GM12874 (cell line): Measurements from ENCODE around the gene ERGIC1.

Source experiments
- TF ChIP-seq, protein P1 (sequence below): IDR thresholded peaks from 2 replicates; pipeline ENCODE4 v1.5.1; 2011; ENCODE audit warnings: low read depth, mild to moderate bottlenecking, control low read depth, low read length, moderate library complexity; ENCODE audit not compliant: insufficient read depth

Gene ERGIC1

DNA sequence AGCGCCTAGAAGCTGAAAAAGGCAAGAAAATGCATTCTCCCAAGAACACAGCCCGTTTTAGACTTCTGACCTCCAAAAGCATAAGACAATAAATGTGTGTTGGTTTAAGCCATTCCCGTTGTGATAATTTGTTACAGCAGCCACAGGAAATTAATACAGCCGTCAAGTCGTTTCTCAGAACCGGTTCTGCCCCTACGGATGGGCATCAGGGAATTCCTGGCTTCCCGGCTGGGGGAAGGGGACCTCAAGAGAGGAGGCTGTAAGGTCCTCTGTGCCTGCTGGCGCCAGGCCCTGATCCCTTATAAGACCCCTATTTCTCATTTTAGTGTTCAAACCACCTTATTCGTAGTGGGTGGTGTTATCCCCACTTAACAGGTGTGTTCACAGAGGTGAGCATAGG, 74.6 kb downstream of the ERGIC1 start:
- TF ChIP-seq, protein P1, sequence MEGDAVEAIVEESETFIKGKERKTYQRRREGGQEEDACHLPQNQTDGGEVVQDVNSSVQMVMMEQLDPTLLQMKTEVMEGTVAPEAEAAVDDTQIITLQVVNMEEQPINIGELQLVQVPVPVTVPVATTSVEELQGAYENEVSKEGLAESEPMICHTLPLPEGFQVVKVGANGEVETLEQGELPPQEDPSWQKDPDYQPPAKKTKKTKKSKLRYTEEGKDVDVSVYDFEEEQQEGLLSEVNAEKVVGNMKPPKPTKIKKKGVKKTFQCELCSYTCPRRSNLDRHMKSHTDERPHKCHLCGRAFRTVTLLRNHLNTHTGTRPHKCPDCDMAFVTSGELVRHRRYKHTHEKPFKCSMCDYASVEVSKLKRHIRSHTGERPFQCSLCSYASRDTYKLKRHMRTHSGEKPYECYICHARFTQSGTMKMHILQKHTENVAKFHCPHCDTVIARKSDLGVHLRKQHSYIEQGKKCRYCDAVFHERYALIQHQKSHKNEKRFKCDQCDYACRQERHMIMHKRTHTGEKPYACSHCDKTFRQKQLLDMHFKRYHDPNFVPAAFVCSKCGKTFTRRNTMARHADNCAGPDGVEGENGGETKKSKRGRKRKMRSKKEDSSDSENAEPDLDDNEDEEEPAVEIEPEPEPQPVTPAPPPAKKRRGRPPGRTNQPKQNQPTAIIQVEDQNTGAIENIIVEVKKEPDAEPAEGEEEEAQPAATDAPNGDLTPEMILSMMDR: no peak

DNA sequence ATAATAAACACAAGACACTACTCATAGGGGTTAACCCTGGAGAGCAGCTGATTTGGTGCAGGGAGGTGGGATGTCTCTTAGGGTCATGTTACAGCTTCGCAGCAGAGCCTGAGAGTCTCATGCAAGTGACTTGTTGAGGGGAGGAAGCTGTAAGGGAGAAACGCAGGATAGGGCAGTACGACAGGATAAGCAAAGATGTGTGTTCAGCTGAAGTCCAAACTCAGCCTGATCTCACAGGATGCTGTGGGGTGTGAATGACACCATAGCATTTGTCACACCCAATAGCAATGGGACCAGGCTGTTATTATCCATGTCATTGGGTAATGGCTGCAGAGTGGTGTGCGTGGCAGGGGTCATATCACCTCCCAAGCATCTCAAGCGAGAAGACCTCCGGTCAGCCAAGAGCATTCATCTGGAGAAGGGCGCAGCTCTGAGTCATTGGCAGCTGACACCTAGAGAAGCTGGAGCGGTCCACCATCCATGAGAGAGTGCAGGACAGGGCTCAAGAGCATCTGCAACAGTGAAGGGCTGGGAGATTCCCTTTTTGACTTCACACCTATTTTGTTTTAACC, 76.0 kb downstream of the ERGIC1 start:
- TF ChIP-seq, protein P1: no peak

DNA sequence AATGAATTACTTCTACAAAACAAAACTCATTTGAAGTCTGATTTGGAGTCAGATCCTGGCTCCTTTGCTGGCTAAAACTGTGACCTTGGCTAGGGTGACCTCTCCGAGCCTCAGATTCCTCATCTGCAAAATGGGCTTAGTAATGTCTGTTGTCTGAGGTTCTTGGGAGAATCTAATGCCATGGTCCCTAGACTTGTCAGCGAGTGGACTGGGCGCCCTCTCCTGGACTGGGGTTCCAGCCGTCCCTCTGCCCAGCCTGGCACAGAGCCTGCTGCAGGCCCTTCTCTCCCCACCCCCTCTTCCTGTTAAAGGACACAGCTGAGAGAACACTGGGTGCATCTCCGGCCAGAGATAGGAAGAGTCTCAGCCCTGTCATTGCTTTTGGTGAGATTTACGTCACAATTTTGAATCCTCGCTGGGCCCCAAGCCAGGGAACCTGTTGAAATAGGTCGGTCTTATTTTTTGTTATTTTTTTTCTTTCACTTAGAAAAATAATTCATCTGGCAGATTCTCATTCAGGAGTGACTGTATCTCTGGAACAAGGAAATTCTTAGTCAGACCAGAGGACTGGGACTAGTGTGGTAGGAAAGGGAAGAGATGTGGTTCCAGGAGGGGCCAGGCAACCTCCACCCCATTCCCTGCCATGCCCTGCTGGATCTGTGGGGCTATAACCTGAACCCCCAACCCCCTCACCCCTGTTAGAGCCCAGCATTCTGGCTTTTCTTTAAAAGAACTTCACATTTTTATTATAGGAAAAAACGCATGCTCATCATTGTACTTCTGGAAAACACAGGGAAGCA, 77.0 kb downstream of the ERGIC1 start:
- TF ChIP-seq, protein P1: peak; percentile 48

DNA sequence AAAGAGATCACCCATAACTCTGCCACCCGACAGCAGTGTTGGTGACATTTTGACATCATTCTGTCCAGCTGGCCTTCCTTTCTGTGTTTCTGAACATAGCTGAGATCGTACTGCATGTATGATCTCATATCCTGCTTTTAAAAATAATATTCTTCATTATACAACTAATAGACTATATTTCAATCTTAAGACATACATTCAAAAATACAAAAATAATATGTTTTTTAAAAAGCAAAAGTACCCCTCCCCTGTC, 77.5 kb downstream of the ERGIC1 start:
- TF ChIP-seq, protein P1: no peak

DNA sequence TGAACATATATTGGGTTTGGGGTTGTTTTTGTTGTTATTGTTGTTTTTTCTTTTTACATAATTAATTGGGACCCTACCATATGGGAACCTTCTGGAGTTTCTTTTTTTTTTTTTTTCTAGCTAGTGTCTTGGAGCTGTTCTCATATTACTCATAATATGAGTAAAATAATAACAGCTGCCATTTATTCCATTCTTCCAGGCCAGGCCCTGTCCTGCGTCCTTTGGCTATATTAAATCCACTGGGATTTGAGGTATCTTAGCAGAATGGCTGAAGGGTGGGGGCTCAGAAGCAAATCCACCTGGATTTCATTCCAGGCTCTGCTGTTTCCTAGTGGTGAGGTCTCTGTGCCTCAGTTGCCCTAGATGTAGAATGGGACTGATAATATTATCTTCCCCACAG, 77.9 kb downstream of the ERGIC1 start:
- TF ChIP-seq, protein P1: no peak

DNA sequence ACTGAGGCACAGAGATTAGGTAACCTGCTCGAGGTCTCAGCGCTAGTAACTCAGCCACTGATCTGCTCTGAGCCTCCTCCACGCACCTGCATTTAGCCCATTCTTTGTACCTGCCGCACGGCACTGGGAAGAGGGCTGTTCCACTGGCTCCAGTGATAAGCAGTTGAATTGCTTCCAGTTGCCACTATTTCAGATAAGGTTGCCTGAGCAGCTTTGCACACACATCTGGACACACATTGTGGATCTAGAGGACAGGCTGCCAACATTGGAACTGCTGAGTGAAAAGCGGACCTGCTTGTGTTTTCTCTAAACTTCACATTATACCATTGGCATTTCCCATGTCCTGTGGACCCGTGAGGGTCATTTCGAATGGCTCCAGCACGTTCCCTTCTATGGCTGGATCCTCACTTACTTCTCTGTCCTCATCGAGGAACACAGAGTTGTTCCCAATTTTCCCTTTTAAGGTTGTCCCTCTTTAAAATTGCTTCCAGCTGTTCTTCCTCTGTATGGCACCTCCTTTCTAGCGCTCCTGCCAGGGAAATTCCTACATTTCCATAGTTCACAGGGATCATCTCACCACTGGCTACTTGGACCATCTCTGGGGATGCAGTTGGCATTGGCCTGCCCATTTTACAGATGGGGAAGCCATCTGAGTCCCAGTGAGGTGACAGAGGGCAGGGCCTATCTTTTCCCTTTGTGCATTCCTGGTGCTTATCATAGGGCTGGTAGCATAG, 79.2 kb downstream of the ERGIC1 start:
- TF ChIP-seq, protein P1: no peak

DNA sequence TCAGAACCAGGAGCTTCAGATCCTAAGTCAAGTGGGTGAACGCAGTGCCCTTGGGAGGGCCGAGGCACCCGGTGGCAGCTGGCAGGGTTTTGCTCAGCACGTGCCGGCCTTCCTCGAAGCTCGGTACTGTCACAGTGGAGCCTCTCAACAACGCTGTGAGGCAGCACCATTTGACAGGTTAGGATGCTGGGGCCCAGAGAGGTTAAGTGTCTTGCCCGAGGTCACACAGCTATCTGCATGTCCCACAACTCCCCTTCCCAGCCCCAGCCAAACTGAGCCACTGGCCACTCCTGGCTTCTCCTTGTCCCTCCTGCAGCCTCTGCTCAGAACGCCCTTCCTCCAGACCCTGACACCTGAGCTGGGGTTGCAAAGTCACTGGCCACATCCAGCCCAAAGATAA, 81.5 kb downstream of the ERGIC1 start:
- TF ChIP-seq, protein P1: no peak
